ENCODE measurements around the gene NEDD8. TPM values are rescaled to one million over a fixed set of nuclear protein-coding genes. Genes with fewer than 3 reads are reported as not detected.
A peak's percentile ranks its signal among the peaks of the same experiment; 100 is the strongest.

NEDD8 gene
- total and polyA plus RNA-seq, 2 experiments from 2014 or later = 130 to 418 TPM

DNA sequence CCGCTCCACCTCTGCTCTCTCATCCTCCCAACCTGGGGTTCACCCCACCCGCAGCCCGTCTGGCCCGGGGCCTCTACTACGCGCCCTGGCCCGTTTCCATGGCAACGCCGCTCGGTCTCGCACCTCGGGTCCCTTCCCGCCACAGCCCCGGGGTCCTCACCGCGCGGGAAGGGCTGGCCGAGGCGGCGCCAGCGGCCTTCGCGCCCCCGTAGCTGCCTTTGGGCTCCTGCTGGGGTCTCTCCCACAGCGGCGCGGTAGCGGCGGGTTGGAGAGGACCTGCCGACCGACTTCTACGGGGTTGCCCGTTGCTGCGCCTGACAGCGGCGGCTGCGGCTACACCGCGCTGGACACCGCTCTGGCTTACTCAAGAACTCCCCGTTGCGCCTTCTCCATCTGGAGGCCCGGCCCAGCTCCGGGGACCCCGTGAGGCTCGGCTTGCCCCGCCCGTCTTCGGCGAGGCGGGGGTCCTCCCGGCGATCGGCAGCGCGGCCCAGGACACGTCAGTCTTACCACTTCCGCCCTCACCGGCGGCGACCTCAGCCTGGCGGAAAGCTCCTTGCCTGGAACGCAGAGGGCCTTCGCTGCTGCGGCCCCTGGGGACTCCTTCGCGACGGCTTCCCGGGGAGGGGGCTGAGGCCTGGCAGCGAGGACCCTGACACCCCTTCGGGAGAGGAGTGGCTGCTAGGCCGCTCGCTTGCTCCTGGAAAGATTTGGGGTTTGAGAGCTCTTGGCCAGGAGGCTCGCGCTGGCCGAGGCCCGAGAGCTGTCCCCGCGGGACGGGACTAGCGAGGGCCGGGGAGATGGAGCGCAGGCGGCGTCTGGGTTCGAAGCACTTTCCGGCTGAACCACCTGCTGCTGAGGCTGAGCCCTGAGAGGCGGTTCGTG, 36.7 kb downstream of the NEDD8 start, which contains the start of gene TM9SF1:
TM9SF1 (minus strand) TSS at position 256 of the 885 bp plus-strand sequence. CDS start 422 bp downstream, outside the sequence.
- Mint-ChIP-seq H3K36me3 (ENCODE audit: low read depth) (peaks cover 52% of the 10 kb centered on the region), H3K9me3 (peaks cover 12% of the 10 kb centered on the region), H3K4me1 (peaks cover 24% of the 10 kb centered on the region), H3K27ac (peak within 1 kb of the TSS; percentile 81), H3K27me3 (ENCODE audit: insufficient read depth, low read depth, poor library complexity) (peaks cover 14% of the 10 kb centered on the region), H3K4me3 (peak within 1 kb of the TSS; percentile 91)
- TF ChIP-seq ZNF114 (CRISPR knock-in tag; IDR thresholded peaks at IDR 0.05) (no peak), NANOG (IDR thresholded peaks at IDR 0.05; ENCODE audit: borderline replicate concordance) (no peak), JUNB (IDR thresholded peaks at IDR 0.05; ENCODE audit: unreplicated experiment) (no peak), CREB1 (CRISPR knock-in tag; IDR thresholded peaks at IDR 0.05; ENCODE audit: low read depth) (peak; percentile 90), STAT1 (IDR thresholded peaks at IDR 0.05; ENCODE audit: unreplicated experiment) (no peak), POLR2AphosphoS5 (IDR thresholded peaks at IDR 0.05; ENCODE audit: low read depth) (peak; percentile 75), EZH2phosphoT487 (IDR thresholded peaks at IDR 0.05; ENCODE audit: unreplicated experiment) (no peak), EZH2 (IDR thresholded peaks at IDR 0.05; ENCODE audit: low read depth, unreplicated experiment) (no peak), ZNF331 (CRISPR knock-in tag; IDR thresholded peaks at IDR 0.05; ENCODE audit: low read depth) (no peak)
- TF ChIP-seq, protein P1, sequence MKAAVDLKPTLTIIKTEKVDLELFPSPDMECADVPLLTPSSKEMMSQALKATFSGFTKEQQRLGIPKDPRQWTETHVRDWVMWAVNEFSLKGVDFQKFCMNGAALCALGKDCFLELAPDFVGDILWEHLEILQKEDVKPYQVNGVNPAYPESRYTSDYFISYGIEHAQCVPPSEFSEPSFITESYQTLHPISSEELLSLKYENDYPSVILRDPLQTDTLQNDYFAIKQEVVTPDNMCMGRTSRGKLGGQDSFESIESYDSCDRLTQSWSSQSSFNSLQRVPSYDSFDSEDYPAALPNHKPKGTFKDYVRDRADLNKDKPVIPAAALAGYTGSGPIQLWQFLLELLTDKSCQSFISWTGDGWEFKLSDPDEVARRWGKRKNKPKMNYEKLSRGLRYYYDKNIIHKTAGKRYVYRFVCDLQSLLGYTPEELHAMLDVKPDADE (IDR thresholded peaks at IDR 0.05) = peak; percentile 82
- TF ChIP-seq, protein P2, sequence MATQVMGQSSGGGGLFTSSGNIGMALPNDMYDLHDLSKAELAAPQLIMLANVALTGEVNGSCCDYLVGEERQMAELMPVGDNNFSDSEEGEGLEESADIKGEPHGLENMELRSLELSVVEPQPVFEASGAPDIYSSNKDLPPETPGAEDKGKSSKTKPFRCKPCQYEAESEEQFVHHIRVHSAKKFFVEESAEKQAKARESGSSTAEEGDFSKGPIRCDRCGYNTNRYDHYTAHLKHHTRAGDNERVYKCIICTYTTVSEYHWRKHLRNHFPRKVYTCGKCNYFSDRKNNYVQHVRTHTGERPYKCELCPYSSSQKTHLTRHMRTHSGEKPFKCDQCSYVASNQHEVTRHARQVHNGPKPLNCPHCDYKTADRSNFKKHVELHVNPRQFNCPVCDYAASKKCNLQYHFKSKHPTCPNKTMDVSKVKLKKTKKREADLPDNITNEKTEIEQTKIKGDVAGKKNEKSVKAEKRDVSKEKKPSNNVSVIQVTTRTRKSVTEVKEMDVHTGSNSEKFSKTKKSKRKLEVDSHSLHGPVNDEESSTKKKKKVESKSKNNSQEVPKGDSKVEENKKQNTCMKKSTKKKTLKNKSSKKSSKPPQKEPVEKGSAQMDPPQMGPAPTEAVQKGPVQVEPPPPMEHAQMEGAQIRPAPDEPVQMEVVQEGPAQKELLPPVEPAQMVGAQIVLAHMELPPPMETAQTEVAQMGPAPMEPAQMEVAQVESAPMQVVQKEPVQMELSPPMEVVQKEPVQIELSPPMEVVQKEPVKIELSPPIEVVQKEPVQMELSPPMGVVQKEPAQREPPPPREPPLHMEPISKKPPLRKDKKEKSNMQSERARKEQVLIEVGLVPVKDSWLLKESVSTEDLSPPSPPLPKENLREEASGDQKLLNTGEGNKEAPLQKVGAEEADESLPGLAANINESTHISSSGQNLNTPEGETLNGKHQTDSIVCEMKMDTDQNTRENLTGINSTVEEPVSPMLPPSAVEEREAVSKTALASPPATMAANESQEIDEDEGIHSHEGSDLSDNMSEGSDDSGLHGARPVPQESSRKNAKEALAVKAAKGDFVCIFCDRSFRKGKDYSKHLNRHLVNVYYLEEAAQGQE (IDR thresholded peaks at IDR 0.05; ENCODE audit: unreplicated experiment) = no peak
- TF ChIP-seq, protein P3, sequence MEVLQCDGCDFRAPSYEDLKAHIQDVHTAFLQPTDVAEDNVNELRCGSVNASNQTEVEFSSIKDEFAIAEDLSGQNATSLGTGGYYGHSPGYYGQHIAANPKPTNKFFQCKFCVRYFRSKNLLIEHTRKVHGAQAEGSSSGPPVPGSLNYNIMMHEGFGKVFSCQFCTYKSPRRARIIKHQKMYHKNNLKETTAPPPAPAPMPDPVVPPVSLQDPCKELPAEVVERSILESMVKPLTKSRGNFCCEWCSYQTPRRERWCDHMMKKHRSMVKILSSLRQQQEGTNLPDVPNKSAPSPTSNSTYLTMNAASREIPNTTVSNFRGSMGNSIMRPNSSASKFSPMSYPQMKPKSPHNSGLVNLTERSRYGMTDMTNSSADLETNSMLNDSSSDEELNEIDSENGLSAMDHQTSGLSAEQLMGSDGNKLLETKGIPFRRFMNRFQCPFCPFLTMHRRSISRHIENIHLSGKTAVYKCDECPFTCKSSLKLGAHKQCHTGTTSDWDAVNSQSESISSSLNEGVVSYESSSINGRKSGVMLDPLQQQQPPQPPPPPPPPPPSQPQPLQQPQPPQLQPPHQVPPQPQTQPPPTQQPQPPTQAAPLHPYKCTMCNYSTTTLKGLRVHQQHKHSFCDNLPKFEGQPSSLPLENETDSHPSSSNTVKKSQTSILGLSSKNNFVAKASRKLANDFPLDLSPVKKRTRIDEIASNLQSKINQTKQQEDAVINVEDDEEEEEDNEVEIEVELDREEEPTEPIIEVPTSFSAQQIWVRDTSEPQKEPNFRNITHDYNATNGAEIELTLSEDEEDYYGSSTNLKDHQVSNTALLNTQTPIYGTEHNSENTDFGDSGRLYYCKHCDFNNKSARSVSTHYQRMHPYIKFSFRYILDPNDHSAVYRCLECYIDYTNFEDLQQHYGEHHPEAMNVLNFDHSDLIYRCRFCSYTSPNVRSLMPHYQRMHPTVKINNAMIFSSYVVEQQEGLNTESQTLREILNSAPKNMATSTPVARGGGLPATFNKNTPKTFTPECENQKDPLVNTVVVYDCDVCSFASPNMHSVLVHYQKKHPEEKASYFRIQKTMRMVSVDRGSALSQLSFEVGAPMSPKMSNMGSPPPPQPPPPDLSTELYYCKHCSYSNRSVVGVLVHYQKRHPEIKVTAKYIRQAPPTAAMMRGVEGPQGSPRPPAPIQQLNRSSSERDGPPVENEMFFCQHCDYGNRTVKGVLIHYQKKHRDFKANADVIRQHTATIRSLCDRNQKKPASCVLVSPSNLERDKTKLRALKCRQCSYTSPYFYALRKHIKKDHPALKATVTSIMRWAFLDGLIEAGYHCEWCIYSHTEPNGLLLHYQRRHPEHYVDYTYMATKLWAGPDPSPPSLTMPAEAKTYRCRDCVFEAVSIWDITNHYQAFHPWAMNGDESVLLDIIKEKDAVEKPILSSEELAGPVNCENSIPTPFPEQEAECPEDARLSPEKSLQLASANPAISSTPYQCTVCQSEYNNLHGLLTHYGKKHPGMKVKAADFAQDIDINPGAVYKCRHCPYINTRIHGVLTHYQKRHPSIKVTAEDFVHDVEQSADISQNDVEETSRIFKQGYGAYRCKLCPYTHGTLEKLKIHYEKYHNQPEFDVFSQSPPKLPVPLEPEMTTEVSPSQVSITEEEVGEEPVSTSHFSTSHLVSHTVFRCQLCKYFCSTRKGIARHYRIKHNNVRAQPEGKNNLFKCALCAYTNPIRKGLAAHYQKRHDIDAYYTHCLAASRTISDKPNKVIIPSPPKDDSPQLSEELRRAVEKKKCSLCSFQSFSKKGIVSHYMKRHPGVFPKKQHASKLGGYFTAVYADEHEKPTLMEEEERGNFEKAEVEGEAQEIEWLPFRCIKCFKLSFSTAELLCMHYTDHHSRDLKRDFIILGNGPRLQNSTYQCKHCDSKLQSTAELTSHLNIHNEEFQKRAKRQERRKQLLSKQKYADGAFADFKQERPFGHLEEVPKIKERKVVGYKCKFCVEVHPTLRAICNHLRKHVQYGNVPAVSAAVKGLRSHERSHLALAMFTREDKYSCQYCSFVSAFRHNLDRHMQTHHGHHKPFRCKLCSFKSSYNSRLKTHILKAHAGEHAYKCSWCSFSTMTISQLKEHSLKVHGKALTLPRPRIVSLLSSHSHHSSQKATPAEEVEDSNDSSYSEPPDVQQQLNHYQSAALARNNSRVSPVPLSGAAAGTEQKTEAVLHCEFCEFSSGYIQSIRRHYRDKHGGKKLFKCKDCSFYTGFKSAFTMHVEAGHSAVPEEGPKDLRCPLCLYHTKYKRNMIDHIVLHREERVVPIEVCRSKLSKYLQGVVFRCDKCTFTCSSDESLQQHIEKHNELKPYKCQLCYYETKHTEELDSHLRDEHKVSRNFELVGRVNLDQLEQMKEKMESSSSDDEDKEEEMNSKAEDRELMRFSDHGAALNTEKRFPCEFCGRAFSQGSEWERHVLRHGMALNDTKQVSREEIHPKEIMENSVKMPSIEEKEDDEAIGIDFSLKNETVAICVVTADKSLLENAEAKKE (CRISPR knock-in tag; IDR thresholded peaks at IDR 0.05) = no peak
- TF ChIP-seq, protein P4, sequence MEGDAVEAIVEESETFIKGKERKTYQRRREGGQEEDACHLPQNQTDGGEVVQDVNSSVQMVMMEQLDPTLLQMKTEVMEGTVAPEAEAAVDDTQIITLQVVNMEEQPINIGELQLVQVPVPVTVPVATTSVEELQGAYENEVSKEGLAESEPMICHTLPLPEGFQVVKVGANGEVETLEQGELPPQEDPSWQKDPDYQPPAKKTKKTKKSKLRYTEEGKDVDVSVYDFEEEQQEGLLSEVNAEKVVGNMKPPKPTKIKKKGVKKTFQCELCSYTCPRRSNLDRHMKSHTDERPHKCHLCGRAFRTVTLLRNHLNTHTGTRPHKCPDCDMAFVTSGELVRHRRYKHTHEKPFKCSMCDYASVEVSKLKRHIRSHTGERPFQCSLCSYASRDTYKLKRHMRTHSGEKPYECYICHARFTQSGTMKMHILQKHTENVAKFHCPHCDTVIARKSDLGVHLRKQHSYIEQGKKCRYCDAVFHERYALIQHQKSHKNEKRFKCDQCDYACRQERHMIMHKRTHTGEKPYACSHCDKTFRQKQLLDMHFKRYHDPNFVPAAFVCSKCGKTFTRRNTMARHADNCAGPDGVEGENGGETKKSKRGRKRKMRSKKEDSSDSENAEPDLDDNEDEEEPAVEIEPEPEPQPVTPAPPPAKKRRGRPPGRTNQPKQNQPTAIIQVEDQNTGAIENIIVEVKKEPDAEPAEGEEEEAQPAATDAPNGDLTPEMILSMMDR (conservative IDR thresholded peaks at IDR 0.05; ENCODE audit: low read depth in 2 of 2) = no peak
- peaks cover 6% of the 10 kb centered on the region; the same call in 1 of the 2 replicates for H3K4me1 ChIP-seq (ENCODE audit: insufficient read depth)
- H4K20me1 ChIP-seq (replicated peaks; ENCODE audit: insufficient read depth) = no peaks in the 10 kb centered on the region; the same call in 1 of the 2 replicates
- peak within 1 kb of the TSS; percentile 90 for H3K4me2 ChIP-seq
- 0 out of 2 replicates have a peak, but pooled peaks cover 6% of the 10 kb centered on the region for H3K79me2 ChIP-seq (replicated peaks; ENCODE audit: insufficient read depth)
- H3K36me3 ChIP-seq (ENCODE audit: insufficient read depth) = no peaks in the 10 kb centered on the region
- H3K27me3 ChIP-seq (ENCODE audit: insufficient read depth) = no peaks in the 10 kb centered on the region
- peak within 1 kb of the TSS; percentile 95 for H3K4me3 ChIP-seq
- peak; percentile 90 for ATAC-seq
- peaks cover 18% of the 10 kb centered on the region for H3F3A ChIP-seq (replicated peaks; ENCODE audit: low read depth)
- H3K27ac ChIP-seq (ENCODE audit: low read depth) = peak within 1 kb of the TSS; percentile 97
- H3K9me2 ChIP-seq (ENCODE audit: insufficient read depth) = no peaks in the 10 kb centered on the region
- H2AFZ ChIP-seq = peak within 1 kb of the TSS; percentile 90
- DNase-seq (ENCODE audit: low spot score) = peak; percentile 88

All from GM23338 (cell line).